SU-DHL-6 (cell line): Measurements from ENCODE around the gene ITGAE.
"Not testable (repeated sequence)": the region's sequence is repeated elsewhere in the genome, so short reads cannot be mapped to it uniquely, and the experiment has no call there.

Source experiments
- EZH2phosphoT487 ChIP-seq: fragments of 200-600 bp; sonication (generic), shearing (Covaris generic); conservative IDR thresholded peaks from 2 replicates; pipeline ENCODE4 v1.6.1; 2018; ENCODE audit warnings: mild to moderate bottlenecking, antibody characterized with exemption, low read length, moderate library complexity, mixed read lengths
- TF ChIP-seq, protein P1 (sequence below): fragments of 200-600 bp; sonication (generic); IDR thresholded peaks from one replicate; pipeline ENCODE4 v1.5.1; 2017; ENCODE audit warnings: antibody characterized with exemption, mild to moderate bottlenecking, low read length, moderate library complexity; ENCODE audit not compliant: insufficient read depth, poor library complexity, severe bottlenecking

DNA sequence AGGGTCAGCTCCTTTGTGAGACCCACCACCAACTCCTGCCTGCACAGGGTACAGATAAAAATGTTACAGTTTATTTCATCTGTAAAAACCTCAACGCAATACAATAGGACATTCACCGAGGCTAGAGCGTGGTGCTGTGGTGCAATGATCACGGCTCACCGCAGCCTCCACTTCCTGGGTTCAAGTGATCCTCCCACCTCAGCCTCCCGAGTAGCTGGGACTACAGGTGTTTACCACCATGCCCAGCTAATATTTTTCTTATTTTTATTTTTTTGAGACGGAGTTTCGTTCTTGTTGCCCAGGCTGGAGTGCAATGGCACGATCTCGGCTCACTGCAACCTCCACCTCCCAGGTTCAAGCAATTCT is 66.1 kb downstream of the ITGAE start:
- not testable (repeated sequence) for TF ChIP-seq EZH2phosphoT487
- TF ChIP-seq, protein P1, sequence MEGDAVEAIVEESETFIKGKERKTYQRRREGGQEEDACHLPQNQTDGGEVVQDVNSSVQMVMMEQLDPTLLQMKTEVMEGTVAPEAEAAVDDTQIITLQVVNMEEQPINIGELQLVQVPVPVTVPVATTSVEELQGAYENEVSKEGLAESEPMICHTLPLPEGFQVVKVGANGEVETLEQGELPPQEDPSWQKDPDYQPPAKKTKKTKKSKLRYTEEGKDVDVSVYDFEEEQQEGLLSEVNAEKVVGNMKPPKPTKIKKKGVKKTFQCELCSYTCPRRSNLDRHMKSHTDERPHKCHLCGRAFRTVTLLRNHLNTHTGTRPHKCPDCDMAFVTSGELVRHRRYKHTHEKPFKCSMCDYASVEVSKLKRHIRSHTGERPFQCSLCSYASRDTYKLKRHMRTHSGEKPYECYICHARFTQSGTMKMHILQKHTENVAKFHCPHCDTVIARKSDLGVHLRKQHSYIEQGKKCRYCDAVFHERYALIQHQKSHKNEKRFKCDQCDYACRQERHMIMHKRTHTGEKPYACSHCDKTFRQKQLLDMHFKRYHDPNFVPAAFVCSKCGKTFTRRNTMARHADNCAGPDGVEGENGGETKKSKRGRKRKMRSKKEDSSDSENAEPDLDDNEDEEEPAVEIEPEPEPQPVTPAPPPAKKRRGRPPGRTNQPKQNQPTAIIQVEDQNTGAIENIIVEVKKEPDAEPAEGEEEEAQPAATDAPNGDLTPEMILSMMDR: not testable (repeated sequence)
